RWPE1 (cell line): ENCODE results near the gene PECR.

Source experiments
- CTCF ChIA-PET: fragments of 350-600 bp; sonication (Branson Sonifier 250); formaldehyde crosslinking; extraction: SDS; loops from one replicate; lab custom pipeline; 2021; lab: Yijun Ruan, JAX
- POLR2A ChIA-PET: fragments of 400-600 bp; formaldehyde crosslinking; extraction: SDS; loops from one replicate; lab custom pipeline; 2020; ENCODE audit warnings: antibody characterized with exemption; ENCODE audit not compliant: low non-redundant PET; lab: Yijun Ruan, JAX
- DNase-seq: peaks from one replicate; pipeline ENCODE4 v3.0.0; 2012; ENCODE audit warnings: low spot score
- H3K27ac ChIP-seq: fragments of 450-650 bp; 2 replicates; pipeline ENCODE4 v1.5.1; 2017
- TF ChIP-seq, protein P1 (sequence below): fragments of 450-650 bp; conservative IDR thresholded peaks from 2 replicates; pipeline ENCODE4 v1.5.1; 2017; ENCODE audit warnings: low read depth, mild to moderate bottlenecking

Gene PECR

DNA sequence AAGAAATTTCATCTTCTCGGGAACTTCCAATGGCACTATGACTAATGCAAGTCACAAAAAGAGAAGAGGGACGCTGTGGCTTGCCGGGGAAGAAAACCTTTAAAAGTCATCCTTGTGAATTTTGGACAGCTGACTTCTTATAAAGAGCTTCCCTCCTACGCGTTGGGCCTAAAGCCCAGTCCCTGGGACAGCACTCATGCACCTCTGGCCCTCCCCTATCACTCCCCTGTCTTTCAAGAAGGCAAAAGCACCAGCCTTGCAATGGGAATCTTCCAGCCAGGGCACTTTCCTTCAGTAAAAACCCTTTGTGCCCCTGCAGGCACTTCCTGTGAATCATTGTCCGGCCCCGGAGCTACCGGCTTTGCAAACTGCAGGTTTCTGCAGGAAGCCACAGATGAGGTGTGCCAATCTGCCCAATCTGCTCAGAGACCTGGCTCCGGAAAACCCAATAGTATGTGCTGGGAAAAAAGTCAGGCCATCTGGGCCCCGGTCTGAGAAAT lies 75.4 kb downstream of the PECR start:
- DNase-seq: peak; percentile 83
- POLR2A ChIA-PET: no interaction called here
- CTCF ChIA-PET: interaction anchor here (0.6 to 1.0 kb wide), 2 partner anchors 56 to 1112 kb away, joined by 4 to 6 read pairs; no protein-coding TSS in a partner anchor
- TF ChIP-seq, protein P1, sequence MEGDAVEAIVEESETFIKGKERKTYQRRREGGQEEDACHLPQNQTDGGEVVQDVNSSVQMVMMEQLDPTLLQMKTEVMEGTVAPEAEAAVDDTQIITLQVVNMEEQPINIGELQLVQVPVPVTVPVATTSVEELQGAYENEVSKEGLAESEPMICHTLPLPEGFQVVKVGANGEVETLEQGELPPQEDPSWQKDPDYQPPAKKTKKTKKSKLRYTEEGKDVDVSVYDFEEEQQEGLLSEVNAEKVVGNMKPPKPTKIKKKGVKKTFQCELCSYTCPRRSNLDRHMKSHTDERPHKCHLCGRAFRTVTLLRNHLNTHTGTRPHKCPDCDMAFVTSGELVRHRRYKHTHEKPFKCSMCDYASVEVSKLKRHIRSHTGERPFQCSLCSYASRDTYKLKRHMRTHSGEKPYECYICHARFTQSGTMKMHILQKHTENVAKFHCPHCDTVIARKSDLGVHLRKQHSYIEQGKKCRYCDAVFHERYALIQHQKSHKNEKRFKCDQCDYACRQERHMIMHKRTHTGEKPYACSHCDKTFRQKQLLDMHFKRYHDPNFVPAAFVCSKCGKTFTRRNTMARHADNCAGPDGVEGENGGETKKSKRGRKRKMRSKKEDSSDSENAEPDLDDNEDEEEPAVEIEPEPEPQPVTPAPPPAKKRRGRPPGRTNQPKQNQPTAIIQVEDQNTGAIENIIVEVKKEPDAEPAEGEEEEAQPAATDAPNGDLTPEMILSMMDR: no peak
- peak overlapping the region; percentile 85 for H3K27ac ChIP-seq

DNA sequence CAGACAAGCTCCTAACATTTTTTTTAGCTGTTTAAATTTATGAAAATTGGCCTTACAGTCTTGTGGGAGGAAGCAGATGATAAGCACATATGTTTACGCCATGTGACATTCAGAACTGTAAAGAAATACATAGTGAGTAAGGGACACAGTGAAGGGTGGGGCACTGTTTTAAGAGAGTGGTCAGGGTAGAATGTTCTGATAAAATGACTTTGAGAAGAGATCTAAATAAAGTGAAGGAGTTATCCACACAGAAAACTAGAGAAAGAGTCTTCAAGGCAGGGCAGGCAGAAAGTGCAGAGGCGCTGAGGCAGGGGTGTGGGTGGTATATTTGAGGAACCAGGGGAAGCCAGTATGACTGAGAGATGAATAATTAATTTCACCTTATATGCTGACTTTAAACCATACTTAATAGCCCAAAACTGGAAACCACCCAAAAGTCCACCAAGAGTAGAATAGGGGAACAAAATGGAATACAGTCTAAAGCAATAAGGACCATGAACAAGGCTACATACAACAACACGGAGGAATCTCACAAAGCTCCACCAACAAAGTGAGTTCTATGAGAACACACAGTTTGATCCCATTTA lies 76.8 kb downstream of the PECR start:
- DNase-seq: no peak
- TF ChIP-seq, protein P1: no peak
- ChIA-PET CTCF (no interaction called here), POLR2A (no interaction called here)
- H3K27ac ChIP-seq: no peak overlapping the region

DNA sequence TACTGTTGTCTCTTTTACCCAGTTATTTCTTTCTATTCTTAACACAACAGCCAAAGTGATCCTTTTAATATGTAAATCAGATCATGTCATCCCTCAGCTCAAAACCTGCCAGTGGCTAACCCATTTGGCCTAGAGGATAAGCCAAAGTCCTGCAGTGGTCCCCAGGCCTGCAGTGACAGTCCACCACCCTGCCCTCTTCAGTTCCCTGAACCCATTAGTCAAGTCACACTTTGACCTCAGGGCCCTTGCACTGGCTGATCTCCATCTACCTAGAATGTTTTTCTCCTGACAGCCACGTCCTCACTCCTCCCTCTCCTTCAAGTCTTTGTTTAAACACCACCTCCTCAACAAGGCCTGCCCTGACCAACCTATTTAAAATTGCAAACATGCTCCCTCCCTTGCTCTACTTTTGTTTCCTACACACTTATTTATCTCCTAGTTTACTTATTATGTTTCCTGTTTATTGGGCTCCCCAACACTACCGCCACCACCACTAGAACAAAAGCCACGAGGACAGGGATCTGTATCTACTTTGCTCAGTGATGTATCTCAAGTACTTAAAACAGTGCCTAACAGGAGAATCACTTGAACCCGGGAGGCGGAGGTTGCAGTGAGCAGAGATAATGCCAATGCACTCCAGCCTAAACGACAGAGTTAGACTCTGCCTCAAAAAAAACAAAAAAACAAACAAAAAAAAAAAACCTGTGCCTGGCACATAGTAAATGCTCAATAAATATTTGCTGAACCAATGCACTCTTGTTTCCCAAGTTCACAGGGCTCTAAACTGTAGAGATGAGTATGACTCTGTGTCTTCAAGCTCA lies 77.5 kb downstream of the PECR start:
- no peak for DNase-seq
- TF ChIP-seq, protein P1: no peak
- H3K27ac ChIP-seq: no peak overlapping the region
- ChIA-PET POLR2A (no interaction called here), CTCF (no interaction called here)

DNA sequence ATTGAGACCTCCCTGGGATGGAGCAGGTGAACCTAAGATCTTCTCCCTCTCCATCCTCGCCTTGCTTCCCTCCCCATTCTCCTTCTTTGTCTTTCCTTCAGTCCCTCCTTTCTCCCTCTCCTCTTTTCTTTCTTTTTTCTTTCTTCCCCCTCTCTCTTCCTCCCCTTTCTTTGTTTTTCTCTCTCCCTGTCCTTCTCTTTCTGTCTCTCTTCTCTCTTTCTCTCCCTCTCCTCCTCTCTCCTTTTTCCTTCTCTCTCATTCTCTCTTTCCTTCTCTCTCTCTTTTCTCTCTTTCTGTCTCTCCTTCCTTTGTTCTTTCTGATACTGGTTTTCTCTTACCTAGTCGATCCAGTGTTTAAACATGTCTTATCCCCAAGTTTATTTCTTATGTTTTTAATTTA lies 78.9 kb downstream of the PECR start:
- DNase-seq: no peak
- POLR2A ChIA-PET: no interaction called here
- TF ChIP-seq, protein P1: no peak
- CTCF ChIA-PET: no interaction called here
- H3K27ac ChIP-seq: no peak overlapping the region

- TF ChIP-seq, protein P1: no peak
- ChIA-PET POLR2A (no interaction called here), CTCF (no interaction called here)
- no peak overlapping the region for H3K27ac ChIP-seq
- no peak for DNase-seq
Measured at GRCh38 chr2:216002101-216002678, 79.4 kb downstream of the PECR start.
